BE2C (cell line): ENCODE data around the gene ATP8A2.

Experiments used
- DNase-seq: peaks from one replicate; pipeline ENCODE4 v3.0.0-alpha.2; 2020
- H3K27me3 ChIP-seq: fragments of 250-450 bp; sonication (Bioruptor Pico); 2 replicates; pipeline ENCODE4 v1.5.1; 2020; ENCODE audit warnings: mild to moderate bottlenecking
- H3K36me3 ChIP-seq: fragments of 250-450 bp; sonication (Bioruptor Pico); 2 replicates; pipeline ENCODE4 v1.5.1; 2020; ENCODE audit warnings: mild to moderate bottlenecking
- H3K4me1 ChIP-seq: fragments of 250-450 bp; sonication (Bioruptor Pico); 2 replicates; pipeline ENCODE4 v1.5.1; 2020
- H3K4me3 ChIP-seq: 2 replicates; pipeline ENCODE4 v1.5.1; 2011; ENCODE audit warnings: low read depth, low read length
- H3K9me3 ChIP-seq: fragments of 250-450 bp; sonication (Bioruptor Pico); 2 replicates; pipeline ENCODE4 v1.5.1; 2020
- CTCF ChIP-seq: IDR thresholded peaks from 2 replicates; pipeline ENCODE4 v1.5.1; 2012; ENCODE audit warnings: mild to moderate bottlenecking, low read depth, low read length

The ATP8A2 gene

GRCh38 chr13:25929816-25930215, 558.0 kb downstream of the ATP8A2 start:
- Histone ChIP-seq H3K27me3 (no peaks in the 10 kb centered on the region; the same call in none of the 2 replicates), H3K9me3 (no peaks in the 10 kb centered on the region), H3K4me3 (no peak overlapping the region), H3K36me3 (no peaks in the 10 kb centered on the region), H3K4me1 (no peaks in the 10 kb centered on the region)
- no peak for TF ChIP-seq CTCF
- DNase-seq, result no peak

DNA sequence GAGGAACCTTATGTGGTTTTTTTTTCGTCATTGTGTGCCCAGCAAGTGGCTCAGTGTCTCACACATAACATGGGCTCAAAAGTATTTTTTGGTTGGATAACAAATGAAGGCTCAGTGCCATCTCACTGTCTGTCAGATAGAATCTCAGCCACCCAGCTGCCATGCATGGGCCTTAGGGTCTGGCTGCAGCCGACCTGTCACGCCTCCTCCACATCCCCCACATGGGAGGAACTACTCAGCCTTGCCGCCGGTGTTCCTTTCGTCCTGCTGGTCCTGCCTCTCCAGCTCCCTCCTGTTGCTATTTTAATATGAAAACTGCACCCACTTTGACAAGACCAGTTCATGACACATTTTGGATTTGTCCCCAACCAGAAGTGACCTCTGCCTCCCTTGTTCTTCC, 558.9 kb downstream of the ATP8A2 start:
- Histone ChIP-seq H3K4me3 (no peak overlapping the region), H3K36me3 (no peaks in the 10 kb centered on the region), H3K9me3 (no peaks in the 10 kb centered on the region), H3K4me1 (no peaks in the 10 kb centered on the region), H3K27me3 (no peaks in the 10 kb centered on the region; the same call in none of the 2 replicates)
- TF ChIP-seq CTCF, result no peak
- DNase-seq, result no peak

- Histone ChIP-seq H3K36me3 (no peaks in the 10 kb centered on the region), H3K9me3 (no peaks in the 10 kb centered on the region), H3K4me3 (no peak overlapping the region), H3K27me3 (no peaks in the 10 kb centered on the region; the same call in none of the 2 replicates), H3K4me1 (no peaks in the 10 kb centered on the region)
- no peak for TF ChIP-seq CTCF
- no peak for DNase-seq
Observed at GRCh38 chr13:25932365-25932764, 560.6 kb downstream of the ATP8A2 start.

- Histone ChIP-seq H3K4me1 (no peaks in the 10 kb centered on the region), H3K9me3 (no peaks in the 10 kb centered on the region), H3K4me3 (no peak overlapping the region), H3K36me3 (no peaks in the 10 kb centered on the region), H3K27me3 (no peaks in the 10 kb centered on the region; the same call in none of the 2 replicates)
- no peak for DNase-seq
- TF ChIP-seq CTCF, result no peak
Observed at GRCh38 chr13:25933520-25933919, 561.7 kb downstream of the ATP8A2 start.

DNA sequence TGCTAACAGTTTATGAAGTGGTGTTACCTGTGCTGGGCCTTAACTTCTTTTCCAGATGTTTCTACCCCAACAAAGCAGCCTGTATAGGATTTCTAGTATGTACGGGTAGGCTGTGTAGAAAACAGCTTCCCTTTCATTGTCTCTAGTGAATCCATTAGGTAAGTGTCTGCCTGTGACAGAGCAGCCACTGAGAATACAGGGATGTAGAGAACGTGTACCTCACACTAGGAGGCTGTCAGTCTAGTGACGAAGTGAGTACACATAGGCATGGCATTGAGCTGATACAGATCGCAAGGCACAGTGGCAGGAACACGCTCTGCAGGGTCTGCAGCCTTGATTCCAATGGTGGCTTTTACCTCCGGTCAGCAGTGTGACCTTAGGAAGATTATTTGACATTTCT, 562.4 kb downstream of the ATP8A2 start:
- TF ChIP-seq CTCF, result no peak

DNA sequence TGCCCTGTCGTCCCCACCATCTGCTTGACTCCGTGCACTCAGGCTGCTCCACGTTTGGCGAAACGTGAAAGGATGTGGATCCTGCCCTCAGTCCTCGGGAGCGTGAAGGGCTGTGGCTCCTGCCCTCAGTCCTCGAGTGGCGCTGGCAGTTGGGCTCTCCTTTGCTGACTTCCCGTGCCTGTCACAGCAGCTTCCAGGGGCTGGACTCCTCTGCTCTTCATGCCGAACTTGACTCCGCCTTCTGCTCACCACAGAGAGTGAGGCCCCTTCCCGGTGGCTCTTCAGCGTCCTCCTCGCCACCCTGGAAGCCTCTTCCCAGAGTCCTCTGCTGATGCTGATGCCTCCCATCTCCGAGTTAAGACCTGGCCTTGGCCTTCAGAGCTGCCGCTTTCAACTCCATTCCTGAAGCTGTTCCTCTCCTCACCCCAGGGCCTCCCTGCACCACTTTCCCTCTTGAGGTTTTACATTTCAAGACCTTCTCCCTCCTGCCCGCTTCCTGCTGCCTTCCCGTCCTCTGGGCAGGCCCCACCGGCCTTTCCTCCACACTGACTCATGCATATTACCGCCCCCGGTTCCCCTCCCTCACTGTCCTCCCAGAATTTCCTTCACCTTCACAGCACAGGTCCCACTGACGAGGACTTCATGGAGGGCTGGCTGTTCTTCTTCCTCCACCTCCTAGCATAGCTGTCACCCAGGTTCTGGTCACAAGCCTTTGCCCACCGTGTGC, 568.4 kb downstream of the ATP8A2 start:
- no peaks in the 10 kb centered on the region for H3K36me3 ChIP-seq
- no peaks in the 10 kb centered on the region; the same call in 1 of the 2 replicates for H3K27me3 ChIP-seq
- DNase-seq, result no peak
- no peaks in the 10 kb centered on the region for H3K9me3 ChIP-seq
- no peak overlapping the region for H3K4me3 ChIP-seq
- TF ChIP-seq CTCF, result no peak
- H3K4me1 ChIP-seq, result no peaks in the 10 kb centered on the region

More for the DNA sequence above, 562.4 kb downstream of the ATP8A2 start:
- H3K27me3 ChIP-seq, result no peaks in the 10 kb centered on the region; the same call in 1 of the 2 replicates
- DNase-seq, result no peak
- no peaks in the 10 kb centered on the region for H3K9me3 ChIP-seq
- H3K4me3 ChIP-seq, result no peak overlapping the region
- no peaks in the 10 kb centered on the region for H3K36me3 ChIP-seq
- no peaks in the 10 kb centered on the region for H3K4me1 ChIP-seq
